ENCODE results near the gene AGTPBP1.

AGTPBP1 gene

GRCh38 chr9:85524531-85524930 lies 217.2 kb downstream of the AGTPBP1 start:
- no peak overlapping the region for H3K4me3 Mint-ChIP-seq
- H3K36me3 Mint-ChIP-seq (ENCODE audit: insufficient read depth): no peaks in the 10 kb centered on the region
- DNase-seq (ENCODE audit: low spot score in 2 of 2) (no peak), ATAC-seq (replicated peaks; ENCODE audit: extremely low read depth, poor library complexity, severe bottlenecking) (no peak)
- peaks cover 62% of the 10 kb centered on the region for H3K27me3 Mint-ChIP-seq
- H3K27ac Mint-ChIP-seq (ENCODE audit: low read depth): no peak overlapping the region
- peaks cover 11% of the 10 kb centered on the region for H3K4me1 Mint-ChIP-seq
- H3K9me3 Mint-ChIP-seq: no peaks in the 10 kb centered on the region

- H3K4me1 Mint-ChIP-seq: peaks cover 11% of the 10 kb centered on the region
- H3K27ac Mint-ChIP-seq (ENCODE audit: low read depth): no peak overlapping the region
- DNase-seq (ENCODE audit: low spot score in 2 of 2) (no peak), ATAC-seq (replicated peaks; ENCODE audit: extremely low read depth, poor library complexity, severe bottlenecking) (no peak)
- peak overlapping the region; percentile 56 for H3K4me3 Mint-ChIP-seq
- H3K36me3 Mint-ChIP-seq (ENCODE audit: insufficient read depth): no peaks in the 10 kb centered on the region
- H3K9me3 Mint-ChIP-seq: no peaks in the 10 kb centered on the region
- H3K27me3 Mint-ChIP-seq: peaks cover 71% of the 10 kb centered on the region
These were observed 218.6 kb downstream of the AGTPBP1 start for GRCh38 chr9:85523202-85523601.

GRCh38 chr9:85522459-85523092 lies 219.2 kb downstream of the AGTPBP1 start:
- no peaks in the 10 kb centered on the region for H3K36me3 Mint-ChIP-seq (ENCODE audit: insufficient read depth)
- no peak overlapping the region for H3K27ac Mint-ChIP-seq (ENCODE audit: low read depth)
- no peaks in the 10 kb centered on the region for H3K9me3 Mint-ChIP-seq
- peaks cover 72% of the 10 kb centered on the region for H3K27me3 Mint-ChIP-seq
- DNase-seq (ENCODE audit: low spot score in 2 of 2) (no peak), ATAC-seq (replicated peaks; ENCODE audit: extremely low read depth, poor library complexity, severe bottlenecking) (peak; percentile 28)
- H3K4me1 Mint-ChIP-seq: peaks cover 11% of the 10 kb centered on the region
- H3K4me3 Mint-ChIP-seq: peak overlapping the region; percentile 56

- DNase-seq (ENCODE audit: low spot score in 2 of 2) (no peak), ATAC-seq (replicated peaks; ENCODE audit: extremely low read depth, poor library complexity, severe bottlenecking) (no peak)
- no peaks in the 10 kb centered on the region for H3K36me3 Mint-ChIP-seq (ENCODE audit: insufficient read depth)
- H3K9me3 Mint-ChIP-seq: no peaks in the 10 kb centered on the region
- H3K4me3 Mint-ChIP-seq: no peak overlapping the region
- H3K27ac Mint-ChIP-seq (ENCODE audit: low read depth): no peak overlapping the region
- peaks cover 82% of the 10 kb centered on the region for H3K27me3 Mint-ChIP-seq
- peaks cover 11% of the 10 kb centered on the region for H3K4me1 Mint-ChIP-seq
These were observed 220.2 kb downstream of the AGTPBP1 start for GRCh38 chr9:85521371-85522197.

- peaks cover 1% of the 10 kb centered on the region for H3K4me1 Mint-ChIP-seq
- no peak overlapping the region for H3K27ac Mint-ChIP-seq (ENCODE audit: low read depth)
- DNase-seq (ENCODE audit: low spot score in 2 of 2) (no peak), ATAC-seq (replicated peaks; ENCODE audit: extremely low read depth, poor library complexity, severe bottlenecking) (no peak)
- H3K36me3 Mint-ChIP-seq (ENCODE audit: insufficient read depth): no peaks in the 10 kb centered on the region
- no peak overlapping the region for H3K4me3 Mint-ChIP-seq
- H3K9me3 Mint-ChIP-seq: no peaks in the 10 kb centered on the region
- H3K27me3 Mint-ChIP-seq: peaks cover 43% of the 10 kb centered on the region
These were observed 224.6 kb downstream of the AGTPBP1 start for GRCh38 chr9:85516976-85517637.

GRCh38 chr9:85516455-85516854 lies 225.3 kb downstream of the AGTPBP1 start:
- Mint-ChIP-seq H3K27ac (ENCODE audit: low read depth) (no peak overlapping the region), H3K4me1 (no peaks in the 10 kb centered on the region), H3K27me3 (peaks cover 43% of the 10 kb centered on the region), H3K9me3 (no peaks in the 10 kb centered on the region), H3K36me3 (ENCODE audit: insufficient read depth) (no peaks in the 10 kb centered on the region), H3K4me3 (no peak overlapping the region)
- no peak for ATAC-seq (replicated peaks; ENCODE audit: extremely low read depth, poor library complexity, severe bottlenecking)
- DNase-seq (ENCODE audit: low spot score in 2 of 2): no peak

GRCh38 chr9:85515021-85515420 lies 226.7 kb downstream of the AGTPBP1 start:
- H3K4me1 Mint-ChIP-seq: no peaks in the 10 kb centered on the region
- no peak for DNase-seq (ENCODE audit: low spot score in 2 of 2)
- peaks cover 42% of the 10 kb centered on the region for H3K27me3 Mint-ChIP-seq
- H3K27ac Mint-ChIP-seq (ENCODE audit: low read depth): no peak overlapping the region
- no peaks in the 10 kb centered on the region for H3K9me3 Mint-ChIP-seq
- no peak overlapping the region for H3K4me3 Mint-ChIP-seq
- no peak for ATAC-seq (replicated peaks; ENCODE audit: extremely low read depth, poor library complexity, severe bottlenecking)
- no peaks in the 10 kb centered on the region for H3K36me3 Mint-ChIP-seq (ENCODE audit: insufficient read depth)

- peaks cover 38% of the 10 kb centered on the region for H3K27me3 Mint-ChIP-seq
- H3K36me3 Mint-ChIP-seq (ENCODE audit: insufficient read depth): no peaks in the 10 kb centered on the region
- DNase-seq (ENCODE audit: low spot score in 2 of 2): no peak
- H3K27ac Mint-ChIP-seq (ENCODE audit: low read depth): no peak overlapping the region
- no peak for ATAC-seq (replicated peaks; ENCODE audit: extremely low read depth, poor library complexity, severe bottlenecking)
- no peak overlapping the region for H3K4me3 Mint-ChIP-seq
- no peaks in the 10 kb centered on the region for H3K9me3 Mint-ChIP-seq
- no peaks in the 10 kb centered on the region for H3K4me1 Mint-ChIP-seq
These were observed 227.5 kb downstream of the AGTPBP1 start for GRCh38 chr9:85514256-85514655.

GRCh38 chr9:85511746-85512145 lies 230.0 kb downstream of the AGTPBP1 start:
- no peak for ATAC-seq (replicated peaks; ENCODE audit: extremely low read depth, poor library complexity, severe bottlenecking)
- Mint-ChIP-seq H3K9me3 (no peaks in the 10 kb centered on the region), H3K4me1 (no peaks in the 10 kb centered on the region), H3K27ac (ENCODE audit: low read depth) (no peak overlapping the region), H3K27me3 (peaks cover 39% of the 10 kb centered on the region), H3K4me3 (no peak overlapping the region), H3K36me3 (ENCODE audit: insufficient read depth) (no peaks in the 10 kb centered on the region)
- DNase-seq (ENCODE audit: low spot score in 2 of 2): no peak

GRCh38 chr9:85510830-85511504 lies 230.8 kb downstream of the AGTPBP1 start:
- no peak for DNase-seq (ENCODE audit: low spot score in 2 of 2)
- Mint-ChIP-seq H3K27me3 (peaks cover 38% of the 10 kb centered on the region), H3K4me3 (no peak overlapping the region)

GRCh38 chr9:85508616-85509015 lies 233.1 kb downstream of the AGTPBP1 start:
- Mint-ChIP-seq H3K36me3 (ENCODE audit: insufficient read depth) (no peaks in the 10 kb centered on the region), H3K9me3 (no peaks in the 10 kb centered on the region), H3K4me1 (no peaks in the 10 kb centered on the region), H3K27ac (ENCODE audit: low read depth) (no peak overlapping the region), H3K27me3 (peaks cover 38% of the 10 kb centered on the region), H3K4me3 (no peak overlapping the region)
- ATAC-seq (replicated peaks; ENCODE audit: extremely low read depth, poor library complexity, severe bottlenecking) (no peak), DNase-seq (ENCODE audit: low spot score in 2 of 2) (no peak)

More at GRCh38 chr9:85510830-85511504, 230.8 kb downstream of the AGTPBP1 start:
- Mint-ChIP-seq H3K27ac (ENCODE audit: low read depth) (no peak overlapping the region), H3K4me1 (no peaks in the 10 kb centered on the region), H3K9me3 (no peaks in the 10 kb centered on the region), H3K36me3 (ENCODE audit: insufficient read depth) (no peaks in the 10 kb centered on the region)
- ATAC-seq (replicated peaks; ENCODE audit: extremely low read depth, poor library complexity, severe bottlenecking): no peak

GRCh38 chr9:85505612-85506011 lies 236.1 kb downstream of the AGTPBP1 start:
- no peak for ATAC-seq (replicated peaks; ENCODE audit: extremely low read depth, poor library complexity, severe bottlenecking)
- no peaks in the 10 kb centered on the region for H3K9me3 Mint-ChIP-seq
- no peak overlapping the region for H3K27ac Mint-ChIP-seq (ENCODE audit: low read depth)
- H3K27me3 Mint-ChIP-seq: peaks cover 22% of the 10 kb centered on the region
- no peaks in the 10 kb centered on the region for H3K4me1 Mint-ChIP-seq
- H3K36me3 Mint-ChIP-seq (ENCODE audit: insufficient read depth): no peaks in the 10 kb centered on the region
- no peak for DNase-seq (ENCODE audit: low spot score in 2 of 2)
- H3K4me3 Mint-ChIP-seq: no peak overlapping the region

Data from central memory CD8-positive, alpha-beta T cell (primary cell).